ENCODE data around the gene FANCC.

DNA sequence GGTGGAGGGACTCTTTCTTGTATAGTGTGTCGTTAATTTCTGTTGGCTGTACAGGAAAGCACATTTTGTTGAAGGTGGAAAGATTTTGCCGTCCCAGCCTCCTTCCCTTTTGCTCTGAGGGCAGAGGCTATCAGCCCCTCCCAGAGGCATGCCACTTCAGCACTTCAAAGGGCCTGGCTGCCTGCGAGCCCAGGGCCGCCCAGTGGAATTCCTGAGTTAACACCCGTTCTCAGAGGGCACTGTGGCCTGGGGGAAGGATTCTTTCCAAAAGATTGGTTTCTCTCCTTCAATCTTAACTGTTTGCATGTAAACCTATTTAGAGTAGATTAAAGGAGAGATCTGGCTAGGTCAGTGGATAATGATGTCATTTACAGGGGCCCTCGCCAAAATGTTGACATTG, 238.6 kb downstream of the FANCC start:
- TF ChIP-seq, protein P1, sequence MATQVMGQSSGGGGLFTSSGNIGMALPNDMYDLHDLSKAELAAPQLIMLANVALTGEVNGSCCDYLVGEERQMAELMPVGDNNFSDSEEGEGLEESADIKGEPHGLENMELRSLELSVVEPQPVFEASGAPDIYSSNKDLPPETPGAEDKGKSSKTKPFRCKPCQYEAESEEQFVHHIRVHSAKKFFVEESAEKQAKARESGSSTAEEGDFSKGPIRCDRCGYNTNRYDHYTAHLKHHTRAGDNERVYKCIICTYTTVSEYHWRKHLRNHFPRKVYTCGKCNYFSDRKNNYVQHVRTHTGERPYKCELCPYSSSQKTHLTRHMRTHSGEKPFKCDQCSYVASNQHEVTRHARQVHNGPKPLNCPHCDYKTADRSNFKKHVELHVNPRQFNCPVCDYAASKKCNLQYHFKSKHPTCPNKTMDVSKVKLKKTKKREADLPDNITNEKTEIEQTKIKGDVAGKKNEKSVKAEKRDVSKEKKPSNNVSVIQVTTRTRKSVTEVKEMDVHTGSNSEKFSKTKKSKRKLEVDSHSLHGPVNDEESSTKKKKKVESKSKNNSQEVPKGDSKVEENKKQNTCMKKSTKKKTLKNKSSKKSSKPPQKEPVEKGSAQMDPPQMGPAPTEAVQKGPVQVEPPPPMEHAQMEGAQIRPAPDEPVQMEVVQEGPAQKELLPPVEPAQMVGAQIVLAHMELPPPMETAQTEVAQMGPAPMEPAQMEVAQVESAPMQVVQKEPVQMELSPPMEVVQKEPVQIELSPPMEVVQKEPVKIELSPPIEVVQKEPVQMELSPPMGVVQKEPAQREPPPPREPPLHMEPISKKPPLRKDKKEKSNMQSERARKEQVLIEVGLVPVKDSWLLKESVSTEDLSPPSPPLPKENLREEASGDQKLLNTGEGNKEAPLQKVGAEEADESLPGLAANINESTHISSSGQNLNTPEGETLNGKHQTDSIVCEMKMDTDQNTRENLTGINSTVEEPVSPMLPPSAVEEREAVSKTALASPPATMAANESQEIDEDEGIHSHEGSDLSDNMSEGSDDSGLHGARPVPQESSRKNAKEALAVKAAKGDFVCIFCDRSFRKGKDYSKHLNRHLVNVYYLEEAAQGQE (IDR thresholded peaks at IDR 0.05; ENCODE audit: low read depth) = no peak
- TF ChIP-seq EP300 (IDR thresholded peaks at IDR 0.05; ENCODE audit: borderline replicate concordance) (no peak), RAD21 (IDR thresholded peaks at IDR 0.05; ENCODE audit: low read depth) (no peak), EGR1 (IDR thresholded peaks at IDR 0.05) (no peak), TAF1 (IDR thresholded peaks at IDR 0.05; ENCODE audit: low read depth) (no peak), CREB1 (IDR thresholded peaks at IDR 0.05; ENCODE audit: low read depth) (no peak), CEBPB (IDR thresholded peaks at IDR 0.05) (no peak)
- TF ChIP-seq, protein P2, sequence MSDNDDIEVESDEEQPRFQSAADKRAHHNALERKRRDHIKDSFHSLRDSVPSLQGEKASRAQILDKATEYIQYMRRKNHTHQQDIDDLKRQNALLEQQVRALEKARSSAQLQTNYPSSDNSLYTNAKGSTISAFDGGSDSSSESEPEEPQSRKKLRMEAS (IDR thresholded peaks at IDR 0.05) = no peak

Measured in Ishikawa (cell line).